GM18858 (cell line): ENCODE results near the gene PAPPA.

Experiments
- ATAC-seq: cut with Tn5 transposase; IDR thresholded peaks from one replicate; pipeline ENCODE4 v1.9.1; 2021; ENCODE audit not compliant: unreplicated experiment

Gene PAPPA

DNA sequence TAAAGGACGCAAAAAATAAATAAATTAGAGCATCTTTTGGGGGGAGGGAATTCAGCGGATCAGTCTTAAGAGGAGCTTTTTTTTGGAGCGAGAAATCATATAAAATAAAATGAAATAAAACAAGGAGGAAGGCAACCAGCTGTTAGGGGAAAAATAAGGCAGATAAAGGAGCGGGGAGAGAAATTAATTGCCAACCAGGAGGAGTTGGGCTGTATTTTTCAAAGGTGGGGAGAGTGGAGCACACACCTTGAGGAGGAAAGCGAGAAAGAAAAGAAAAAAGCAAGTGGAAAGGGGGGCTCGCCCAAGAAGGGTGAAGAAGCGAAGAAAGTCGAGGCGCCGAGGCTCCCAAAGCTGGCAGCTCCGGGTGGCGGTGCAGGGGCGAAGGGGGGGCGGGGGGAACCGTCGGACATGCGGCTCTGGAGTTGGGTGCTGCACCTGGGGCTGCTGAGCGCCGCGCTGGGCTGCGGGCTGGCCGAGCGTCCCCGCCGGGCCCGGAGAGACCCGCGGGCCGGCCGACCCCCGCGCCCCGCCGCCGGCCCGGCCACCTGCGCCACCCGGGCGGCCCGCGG lies at the start of gene PAPPA:
TSS of gene PAPPA (plus strand) at position 27 of the 569 bp plus-strand sequence. CDS start at position 409, 382 bp downstream.
- no peak for ATAC-seq

GRCh38 chr9:116103976-116104820 lies 49.4 kb upstream of the PAPPA start:
- no peak for ATAC-seq

DNA sequence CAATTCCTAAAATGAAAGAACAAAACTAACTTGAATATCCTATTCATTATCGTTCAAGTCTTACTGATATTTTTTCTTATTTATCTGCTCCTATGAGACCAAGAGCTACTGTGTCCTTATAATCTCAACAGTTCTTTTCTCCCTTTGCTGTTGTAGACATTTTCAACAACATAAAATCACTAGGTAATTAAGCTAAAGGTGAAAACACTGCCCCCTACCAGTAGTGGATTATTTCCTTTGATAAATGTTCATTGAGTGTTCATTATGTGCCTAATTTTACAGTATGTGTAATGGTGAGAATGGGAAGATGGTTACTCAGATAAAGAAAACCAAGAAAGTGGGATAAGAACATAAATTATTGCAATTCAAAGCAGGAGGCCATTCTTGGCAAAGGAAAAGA lies 41.4 kb upstream of the PAPPA start:
- no peak for ATAC-seq

DNA sequence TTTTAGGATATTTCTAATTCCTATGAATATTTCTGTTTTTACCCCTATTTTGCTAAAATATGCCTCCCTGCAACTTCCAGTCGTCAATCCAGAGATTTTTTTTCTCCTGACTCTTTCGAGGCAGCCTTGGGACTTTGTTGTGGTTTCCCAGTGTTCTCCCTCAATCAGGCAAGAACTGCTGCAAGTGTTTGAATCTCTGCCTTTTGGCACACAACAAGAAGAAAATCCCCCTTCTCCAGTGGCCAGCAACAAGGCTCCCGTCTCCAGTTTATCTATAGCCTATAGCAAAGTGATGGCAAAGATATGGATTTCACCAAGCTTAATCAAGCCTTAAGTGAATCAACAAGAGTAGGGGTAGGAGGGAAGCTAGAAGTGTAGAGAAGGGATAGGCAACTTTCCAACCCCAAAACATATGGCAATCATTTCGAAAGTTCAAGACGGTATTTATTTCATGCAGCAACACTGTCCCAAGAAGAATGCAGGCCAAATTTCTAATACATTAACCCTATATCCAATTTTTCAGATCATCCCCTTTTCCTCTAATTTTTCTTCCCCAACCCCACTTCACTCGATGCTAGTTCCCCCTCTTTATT lies 37.7 kb upstream of the PAPPA start:
- no peak for ATAC-seq

GRCh38 chr9:116116393-116116792 lies 37.2 kb upstream of the PAPPA start:
- ATAC-seq = no peak

DNA sequence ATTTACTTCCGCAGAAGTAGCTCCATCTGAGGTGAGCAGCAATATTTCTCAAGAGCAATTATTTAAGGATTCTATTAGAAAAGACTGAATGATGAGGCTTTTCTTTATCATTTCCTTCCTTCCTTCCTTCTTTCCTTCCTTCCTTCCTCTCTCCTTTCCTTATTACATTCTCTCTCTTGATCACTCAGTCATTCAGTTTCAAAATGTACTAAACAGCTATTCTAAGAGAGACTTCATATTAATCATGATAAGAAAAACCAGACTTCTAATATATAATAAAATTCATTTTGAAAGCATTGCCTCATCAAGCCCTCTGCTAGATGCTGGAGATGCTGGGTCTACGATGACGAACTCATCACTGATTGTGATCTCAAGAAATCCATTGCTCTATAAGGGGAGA lies 30.4 kb upstream of the PAPPA start:
- no peak for ATAC-seq

DNA sequence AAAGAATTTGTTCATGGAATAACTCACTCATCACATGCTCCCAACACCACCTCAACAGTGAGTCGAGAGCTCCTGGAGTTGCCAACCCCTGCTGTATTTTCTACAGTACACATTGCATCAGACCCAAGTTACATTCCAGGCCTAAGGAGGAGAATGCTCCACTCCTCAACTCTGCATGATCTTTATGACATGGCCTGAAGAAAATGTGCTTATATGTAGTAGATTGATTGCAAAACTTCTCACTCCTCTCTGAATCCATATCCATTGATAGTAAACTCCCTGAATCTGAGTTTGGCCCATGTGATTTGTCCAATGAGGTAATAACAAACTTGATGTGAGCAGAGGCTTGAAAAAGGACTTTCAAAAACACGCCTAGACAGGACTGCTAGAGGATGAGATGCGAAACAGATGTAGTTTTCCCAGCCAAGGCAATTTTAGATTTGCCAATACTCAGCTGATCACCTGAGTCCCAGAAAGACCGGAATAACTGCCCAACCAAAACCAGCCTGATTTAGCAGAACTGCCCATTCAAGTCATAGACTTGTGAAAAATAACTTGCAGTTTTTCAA lies 29.0 kb upstream of the PAPPA start:
- no peak for ATAC-seq

DNA sequence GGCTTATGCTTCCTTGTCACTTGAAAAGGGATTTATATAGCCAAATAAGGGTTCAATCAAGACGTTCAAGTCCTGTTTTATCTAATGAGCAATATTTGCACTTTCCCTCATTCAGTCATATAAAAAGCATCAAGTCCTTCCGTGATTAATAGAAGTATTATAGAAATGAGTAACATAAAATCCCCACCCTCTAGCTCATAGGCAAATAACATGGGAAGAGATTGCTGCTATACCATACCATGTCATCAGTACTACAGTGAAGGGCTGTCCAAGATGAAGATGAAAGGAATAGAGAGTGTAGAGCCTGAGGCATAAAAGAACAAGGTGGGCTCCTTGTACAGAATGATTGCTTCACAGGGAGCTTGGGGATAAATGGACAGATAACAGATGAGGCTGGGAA lies 20.4 kb upstream of the PAPPA start:
- peak; percentile 42 for ATAC-seq

DNA sequence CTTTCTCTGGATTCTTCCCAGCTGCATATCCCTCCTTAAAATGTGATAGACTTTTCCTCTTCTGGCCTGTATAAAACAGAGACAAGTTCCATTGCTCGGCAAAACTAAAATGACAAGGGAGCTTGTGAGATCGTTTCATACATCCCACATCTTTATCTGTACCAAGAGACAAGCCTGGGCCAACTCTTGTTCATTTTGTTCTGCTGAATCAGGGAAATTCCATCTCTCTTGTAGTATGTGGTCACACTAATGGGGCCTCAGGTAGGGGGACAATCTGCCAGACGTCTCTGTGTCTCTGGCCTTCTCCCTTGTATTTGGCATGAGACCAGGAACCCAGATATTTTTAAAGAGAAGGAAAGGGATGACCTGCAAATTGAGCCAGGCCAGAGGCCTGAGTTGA lies 18.6 kb upstream of the PAPPA start:
- no peak for ATAC-seq

DNA sequence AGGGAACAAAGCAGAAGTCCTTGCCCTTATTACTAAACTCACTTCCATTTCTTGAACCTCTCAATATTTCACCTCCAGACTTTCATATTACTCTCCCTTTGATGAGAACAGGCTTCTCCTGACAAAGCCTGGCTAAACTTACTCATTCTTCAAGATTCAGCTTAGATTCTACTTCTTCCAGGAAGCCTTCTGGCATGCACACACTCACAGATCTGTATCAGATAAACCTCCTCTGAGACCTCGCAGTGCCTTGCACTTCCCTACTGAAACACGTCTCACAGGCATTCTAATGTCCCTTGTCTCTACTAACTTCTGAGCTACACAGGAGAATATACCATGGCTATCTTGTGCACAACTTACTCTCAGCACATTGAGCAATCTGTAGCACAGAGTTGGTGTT lies 16.6 kb upstream of the PAPPA start:
- ATAC-seq = no peak

GRCh38 chr9:116137581-116137980 lies 16.0 kb upstream of the PAPPA start:
- ATAC-seq = no peak

GRCh38 chr9:116141864-116142561 lies 11.6 kb upstream of the PAPPA start:
- no peak for ATAC-seq

DNA sequence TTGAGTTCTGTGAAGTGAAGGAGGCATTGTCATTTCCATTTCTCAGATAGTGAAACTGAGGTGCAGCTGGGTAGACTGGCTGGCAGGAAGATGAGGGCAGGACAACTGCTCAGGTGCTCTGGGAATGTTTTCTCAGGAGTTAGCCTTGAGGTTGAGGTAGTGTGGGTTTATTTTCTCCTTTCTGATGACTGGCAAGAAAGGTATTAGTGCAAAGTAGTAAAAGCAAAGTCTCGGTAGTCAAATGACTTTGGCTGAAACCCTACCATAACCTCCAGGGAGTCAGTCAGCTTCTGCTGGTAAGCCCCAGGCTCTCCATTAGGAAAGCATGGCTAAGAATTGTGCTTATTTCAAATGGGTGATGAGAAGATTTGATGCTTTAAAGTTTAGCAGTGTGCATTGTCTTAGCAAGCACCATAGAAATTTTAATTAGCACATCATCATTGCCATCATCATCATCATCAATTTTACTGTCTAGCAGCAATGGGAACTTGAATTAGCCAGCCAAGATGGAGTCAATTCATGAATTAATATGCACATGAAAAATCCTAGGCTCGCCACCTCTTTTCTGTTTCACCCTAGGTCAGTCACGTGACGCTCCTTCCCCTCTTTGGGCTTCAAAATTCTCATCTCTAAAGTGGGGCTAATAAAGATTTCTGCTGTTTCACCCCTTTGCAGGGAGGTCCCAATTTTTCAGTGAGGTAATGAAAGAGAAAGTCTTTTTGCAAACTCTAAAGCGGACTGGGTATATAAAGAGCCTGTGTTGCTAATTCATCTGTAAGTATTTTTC lies 10.7 kb upstream of the PAPPA start:
- ATAC-seq = no peak

DNA sequence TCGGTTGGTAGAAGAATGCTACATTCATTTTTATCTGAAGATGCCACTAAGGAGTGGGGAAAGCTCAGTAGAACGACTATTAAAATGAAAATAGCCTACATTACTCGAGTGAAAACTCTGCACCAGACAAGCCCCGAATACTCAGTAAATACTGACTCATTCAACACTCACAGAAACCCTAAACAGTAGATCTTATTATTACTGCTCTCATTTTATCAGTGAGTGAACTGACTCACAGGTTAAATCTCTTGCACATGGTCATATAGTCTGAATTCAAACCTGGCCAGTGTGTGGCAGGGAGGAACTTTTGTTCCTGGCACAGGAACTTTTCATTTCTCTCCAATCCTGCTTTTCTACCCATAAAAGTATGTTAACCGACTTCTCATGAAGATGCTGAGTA lies 9.6 kb upstream of the PAPPA start:
- no peak for ATAC-seq

GRCh38 chr9:116144555-116144954 lies 9.0 kb upstream of the PAPPA start:
- ATAC-seq = no peak

GRCh38 chr9:116145036-116145435 lies 8.6 kb upstream of the PAPPA start:
- ATAC-seq = no peak

DNA sequence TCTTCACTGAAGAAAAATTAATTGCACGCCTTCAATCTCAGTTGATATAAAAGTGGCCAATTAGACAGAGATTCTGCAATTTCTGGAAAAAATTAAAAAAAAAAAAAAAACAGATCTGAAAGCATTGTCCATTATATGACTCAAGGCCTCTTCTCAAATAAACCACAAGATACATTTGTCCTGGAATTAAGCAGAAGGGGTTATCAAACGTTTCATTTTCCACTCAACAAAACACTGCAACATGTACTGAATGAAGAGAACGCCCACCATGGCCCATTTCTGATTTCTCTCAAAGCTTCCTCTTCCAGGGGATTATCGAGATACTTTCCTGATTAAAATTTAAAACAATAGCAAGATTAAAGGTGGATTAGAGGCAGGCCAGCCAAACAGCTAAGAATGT lies 5.8 kb upstream of the PAPPA start:
- no peak for ATAC-seq

- no peak for ATAC-seq
Measured at GRCh38 chr9:116149844-116150243, 3.7 kb upstream of the PAPPA start.

GRCh38 chr9:116151199-116151598 lies 2.4 kb upstream of the PAPPA start:
- no peak for ATAC-seq

DNA sequence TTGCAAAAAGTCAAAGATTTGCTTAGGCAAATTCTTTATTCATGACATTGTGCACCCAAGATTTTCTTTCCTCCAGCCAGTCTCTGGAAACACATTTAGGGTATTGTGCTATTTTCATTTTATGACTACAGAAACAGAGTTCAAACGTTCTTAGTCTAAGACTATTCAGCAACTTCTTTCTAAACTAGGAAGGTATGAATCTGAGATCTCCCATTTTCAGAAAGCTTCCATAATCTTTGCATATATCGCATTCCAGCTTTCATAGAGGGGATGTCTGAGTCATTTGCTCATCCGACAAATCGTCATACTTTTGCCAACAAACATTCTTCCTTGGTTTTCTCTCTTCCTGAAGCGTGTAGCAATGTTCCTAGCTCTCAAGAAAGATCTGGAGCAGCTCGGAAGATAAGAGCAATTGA lies 1.6 kb upstream of the PAPPA start:
- no peak for ATAC-seq

GRCh38 chr9:116152390-116152789 lies 1.2 kb upstream of the PAPPA start:
- ATAC-seq = no peak
